Measurements from ENCODE around the gene AGAP3.

DNA sequence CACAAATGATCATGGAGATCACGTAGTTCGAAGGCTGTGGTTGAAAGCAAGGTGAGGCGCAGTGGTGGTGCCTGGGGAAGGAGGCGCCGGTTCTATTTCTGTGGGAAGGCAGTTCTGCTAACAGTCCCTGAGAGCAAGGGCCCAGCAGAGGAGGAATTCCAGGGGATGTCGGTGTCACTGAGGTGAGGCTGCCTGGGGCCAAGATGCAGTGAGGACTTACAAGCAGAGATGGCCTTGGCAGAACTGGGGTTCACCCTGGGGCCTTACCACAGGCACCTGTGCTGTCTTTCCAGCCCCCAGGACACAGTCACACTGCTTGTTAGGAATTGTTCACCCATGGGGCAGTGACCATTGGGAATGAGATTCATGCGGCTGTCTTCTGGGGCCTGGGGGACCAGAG is 54.6 kb downstream of the AGAP3 start:
- no peak for TF ChIP-seq EZH2phosphoT487 (IDR thresholded peaks at IDR 0.05; ENCODE audit: insufficient read depth, low read depth)
- no peak for TF ChIP-seq EZH2 (IDR thresholded peaks at IDR 0.05; ENCODE audit: insufficient read depth, poor library complexity, severe bottlenecking)

Data from GM23248 (cell line).